Left lung (tissue), 10 donors: ENCODE measurements around the gene FPR1. TPM values are rescaled to one million over a fixed set of nuclear protein-coding genes. Genes with fewer than 3 reads are reported as not detected.

Experiments
- ATAC-seq: fragments of 200-7000 bp; cut with Tn5 transposase; one replicate; pipeline ENCODE4 v1.9.1; 2020; ENCODE audit warnings: moderate library complexity
- DNase-seq, 4 donors: peaks; one replicate each; pipeline ENCODE4 v3.0.0-alpha.2; 2013 to 2020
- H3K27ac ChIP-seq, 2 donors: fragments of 200-600 bp; sonication (generic) in 1 of 2; one replicate each; pipeline versions ENCODE4 v1.5.0 to v1.8.0; 2020 to 2021
- H3K27me3 ChIP-seq, 2 donors: fragments of 200-600 bp; sonication (generic) in 1 of 2; one replicate each; pipeline versions ENCODE4 v1.5.0 to v1.8.0; 2020 to 2021
- H3K36me3 ChIP-seq, 2 donors: fragments of 200-600 bp; sonication (generic) in 1 of 2; one replicate each; pipeline versions ENCODE4 v1.5.0 to v1.8.0; 2020 to 2021
- H3K4me1 ChIP-seq, 2 donors: fragments of 200-600 bp; one replicate each; pipeline ENCODE4 v1.8.0; 2021
- H3K4me3 ChIP-seq, 2 donors: fragments of 200-600 bp; sonication (generic) in 1 of 2; one replicate each; pipeline versions ENCODE4 v1.5.0 to v1.8.0; 2020 to 2021; ENCODE audit warnings: mild to moderate bottlenecking in 1 of 2
- H3K9me3 ChIP-seq, 2 donors: fragments of 200-600 bp; sonication (generic) in 1 of 2; one replicate each; pipeline versions ENCODE4 v1.5.0 to v1.8.0; 2020 to 2021
- intact Hi-C, 2 donors: fragments of 100-400 bp; cut with DNase I; formaldehyde crosslinking; loops; one replicate each; pipeline versions ENCODE4 v1.11.2 to v1.14.2; 2022
- polyA plus RNA-seq, 6 donors: library from polyadenylated mRNA; unstranded; fragments of 120-200 nt; gene quantifications; one replicate each; pipeline ENCODE4 v1.2.1, GENCODE V29; 2013; ENCODE audit not compliant: insufficient read length in 6 of 6
- total RNA-seq, 2 donors: library from RNA; stranded (reverse); fragmentation: NEBNext Ultra II Directional; extraction: Animal tissue kit (Norgen Biotek cat#: 25700); gene quantifications; one replicate each; pipeline ENCODE4 v1.2.1, GENCODE V29; 2021
- TF ChIP-seq, protein P1 (sequence below), 2 donors: fragments of 200-600 bp; sonication (generic) in 1 of 2; IDR thresholded peaks; one replicate each; pipeline versions ENCODE4 v1.5.0 to v1.8.0; 2021; ENCODE audit warnings: antibody characterized with exemption in 2 of 2
- donor health status: DM: no; HTN: yes; CAD: no.
- donor health status: DM: no; HTN: no; CAD: no.

Gene FPR1
- total and polyA plus RNA-seq, 8 donors = 1.6 to 193 (median 2.2) TPM

- Histone ChIP-seq H3K4me1 (peaks cover 0 to 41% of the 10 kb centered on the region in 2 donors), H3K9me3 (no peaks in the 10 kb centered on the region), H3K36me3 (no peaks in the 10 kb centered on the region), H3K27ac (peak overlapping the region in 1 of 2 donors; percentile 92), H3K4me3 (no peak overlapping the region), H3K27me3 (no peaks in the 10 kb centered on the region)
- ATAC-seq = no peak
- no peak for DNase-seq
- TF ChIP-seq, protein P1, sequence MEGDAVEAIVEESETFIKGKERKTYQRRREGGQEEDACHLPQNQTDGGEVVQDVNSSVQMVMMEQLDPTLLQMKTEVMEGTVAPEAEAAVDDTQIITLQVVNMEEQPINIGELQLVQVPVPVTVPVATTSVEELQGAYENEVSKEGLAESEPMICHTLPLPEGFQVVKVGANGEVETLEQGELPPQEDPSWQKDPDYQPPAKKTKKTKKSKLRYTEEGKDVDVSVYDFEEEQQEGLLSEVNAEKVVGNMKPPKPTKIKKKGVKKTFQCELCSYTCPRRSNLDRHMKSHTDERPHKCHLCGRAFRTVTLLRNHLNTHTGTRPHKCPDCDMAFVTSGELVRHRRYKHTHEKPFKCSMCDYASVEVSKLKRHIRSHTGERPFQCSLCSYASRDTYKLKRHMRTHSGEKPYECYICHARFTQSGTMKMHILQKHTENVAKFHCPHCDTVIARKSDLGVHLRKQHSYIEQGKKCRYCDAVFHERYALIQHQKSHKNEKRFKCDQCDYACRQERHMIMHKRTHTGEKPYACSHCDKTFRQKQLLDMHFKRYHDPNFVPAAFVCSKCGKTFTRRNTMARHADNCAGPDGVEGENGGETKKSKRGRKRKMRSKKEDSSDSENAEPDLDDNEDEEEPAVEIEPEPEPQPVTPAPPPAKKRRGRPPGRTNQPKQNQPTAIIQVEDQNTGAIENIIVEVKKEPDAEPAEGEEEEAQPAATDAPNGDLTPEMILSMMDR (IDR thresholded peaks at IDR 0.05) = no peak
- intact Hi-C loops = no loop called here
Measured at GRCh38 chr19:51755571-51755970, 3.9 kb upstream of the FPR1 start.

GRCh38 chr19:51754770-51755169 lies 3.1 kb upstream of the FPR1 start:
- H3K27me3 ChIP-seq = no peaks in the 10 kb centered on the region
- no peaks in the 10 kb centered on the region for H3K9me3 ChIP-seq
- H3K4me1 ChIP-seq = peaks cover 0 to 41% of the 10 kb centered on the region in 2 donors
- intact Hi-C loops = no loop called here
- DNase-seq = no peak
- TF ChIP-seq, protein P1 (IDR thresholded peaks at IDR 0.05) = no peak
- no peak overlapping the region for H3K4me3 ChIP-seq
- no peak for ATAC-seq
- peak overlapping the region; percentile 19 to 92 for H3K27ac ChIP-seq
- H3K36me3 ChIP-seq = no peaks in the 10 kb centered on the region

DNA sequence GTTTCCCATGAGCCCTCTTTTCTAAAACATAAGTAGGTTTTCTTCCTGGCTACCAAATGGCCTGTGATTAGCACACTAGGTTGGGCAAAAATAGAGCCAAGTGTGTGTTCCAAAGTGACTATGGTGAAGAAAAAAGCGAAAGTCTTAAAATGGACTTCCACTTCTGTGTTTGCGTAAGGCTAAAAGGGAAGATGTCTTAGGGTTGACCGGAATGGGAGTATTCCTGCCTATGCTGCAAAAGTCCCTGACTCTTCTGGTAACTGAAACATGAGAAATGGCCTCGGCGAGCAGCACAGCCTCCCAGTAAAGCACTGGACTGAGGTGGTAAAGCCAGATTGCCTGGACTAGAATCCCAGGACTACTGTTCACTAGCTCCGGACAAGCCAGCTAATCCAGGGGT lies 2.4 kb upstream of the FPR1 start:
- H3K27ac ChIP-seq = peak overlapping the region; percentile 26 to 92
- ATAC-seq = peak; percentile 46
- intact Hi-C loops = no loop called here

DNA sequence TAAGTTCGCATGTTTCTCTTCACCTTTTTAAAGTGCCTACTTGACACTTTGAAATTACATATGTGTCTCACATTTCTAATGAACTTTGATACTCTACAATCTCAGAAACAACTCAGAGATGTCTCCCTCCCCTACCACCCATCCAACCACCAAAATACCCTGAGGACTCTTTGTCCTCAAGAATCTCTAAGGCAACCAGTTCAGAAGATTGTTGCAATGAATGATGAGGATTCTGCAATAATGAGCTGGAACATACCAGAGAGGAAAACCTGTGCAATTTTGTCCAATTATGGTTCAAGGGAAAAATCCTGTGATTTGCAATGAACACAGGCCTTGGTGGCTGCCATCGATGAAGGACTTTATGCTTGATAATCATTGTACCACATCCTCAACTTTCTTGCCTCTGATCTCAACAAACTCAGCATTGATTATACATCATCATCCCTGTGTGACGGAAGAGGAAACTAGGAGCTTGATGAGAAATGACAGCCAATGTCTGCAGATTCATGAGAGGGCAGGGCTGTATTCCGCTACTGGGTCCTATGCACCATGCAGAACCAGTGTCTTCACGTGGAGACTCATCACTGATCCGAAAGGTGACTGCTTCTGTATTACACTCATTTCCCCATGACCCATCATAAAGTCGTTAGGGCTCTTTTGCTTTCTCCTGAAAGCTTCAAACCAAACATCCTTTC lies 1.1 kb downstream of the FPR1 start:
- H3K27me3 ChIP-seq = no peaks in the 10 kb centered on the region
- H3K4me3 ChIP-seq = peak overlapping the region in 1 of 2 donors; percentile 56
- peak overlapping the region in 1 of 2 donors; percentile 92 for H3K27ac ChIP-seq
- ATAC-seq = no peak
- peaks cover 0 to 29% of the 10 kb centered on the region in 2 donors for H3K36me3 ChIP-seq
- no peak for DNase-seq
- no peaks in the 10 kb centered on the region for H3K9me3 ChIP-seq
- TF ChIP-seq, protein P1 (IDR thresholded peaks at IDR 0.05) = no peak
- peaks cover 0 to 44% of the 10 kb centered on the region in 2 donors for H3K4me1 ChIP-seq
- intact Hi-C loops = no loop called here

More for the DNA sequence above, 2.4 kb upstream of the FPR1 start:
- TF ChIP-seq, protein P1 (IDR thresholded peaks at IDR 0.05) = no peak
- Histone ChIP-seq H3K4me3 (no peak overlapping the region), H3K4me1 (peaks cover 0 to 41% of the 10 kb centered on the region in 2 donors), H3K27me3 (no peaks in the 10 kb centered on the region), H3K36me3 (no peaks in the 10 kb centered on the region), H3K9me3 (no peaks in the 10 kb centered on the region)
- DNase-seq = no peak

DNA sequence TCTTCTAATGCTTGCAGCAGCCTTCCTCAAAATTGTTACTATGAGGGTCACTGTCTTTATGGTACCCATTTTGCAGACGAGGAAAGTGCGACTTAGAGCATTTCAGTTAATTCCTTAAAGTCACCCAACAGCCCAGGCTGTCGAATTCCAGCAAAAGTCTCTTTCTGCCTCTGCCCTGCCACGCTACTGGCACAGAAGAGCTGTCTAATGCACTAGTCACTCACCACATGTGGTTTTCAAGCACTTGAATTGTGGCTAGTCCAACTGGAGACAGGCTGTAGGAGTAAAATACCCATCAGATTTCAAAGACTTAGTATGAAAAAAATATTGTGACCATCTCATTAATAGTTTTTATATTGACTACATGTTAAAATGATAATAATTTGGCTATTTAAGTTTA lies 1.7 kb downstream of the FPR1 start:
- peak overlapping the region in 1 of 2 donors; percentile 56 for H3K4me3 ChIP-seq
- H3K4me1 ChIP-seq = peaks cover 0 to 38% of the 10 kb centered on the region in 2 donors
- no peak for ATAC-seq
- intact Hi-C loops = no loop called here
- DNase-seq = no peak
- H3K27ac ChIP-seq = peak overlapping the region in 1 of 2 donors; percentile 92
- TF ChIP-seq, protein P1 (IDR thresholded peaks at IDR 0.05) = no peak
- no peaks in the 10 kb centered on the region for H3K27me3 ChIP-seq
- H3K36me3 ChIP-seq = peaks cover 0 to 34% of the 10 kb centered on the region in 2 donors
- H3K9me3 ChIP-seq = no peaks in the 10 kb centered on the region
